Tibial nerve (tissue), 4 donors: ENCODE measurements around the gene UTRN.

Source experiments
- CTCF ChIP-seq, 5 experiments: fragments of 200-600 bp in 3 of 5; fragments of 450-650 bp in 2 of 5; sonication (generic) in 3 of 5; IDR thresholded peaks; one replicate each; pipeline ENCODE4 v1.5.1; 2016 to 2019; ENCODE audit warnings: antibody characterized with exemption in 5 of 5, mild to moderate bottlenecking in 3 of 5, moderate library complexity in 2 of 5
- EP300 ChIP-seq, 2 donors: sonication (generic); formaldehyde crosslinking; IDR thresholded peaks; one replicate each; pipeline ENCODE4 v1.6.1; 2017; ENCODE audit warnings: antibody characterized with exemption in 2 of 2, mild to moderate bottlenecking in 1 of 2

- TF ChIP-seq CTCF (IDR thresholded peaks at IDR 0.05) (no peak), EP300 (IDR thresholded peaks at IDR 0.05) (no peak)
These were observed 5.5 kb upstream of the UTRN start for GRCh38 chr6:144279484-144280150.
